HL-60 (cell line): ENCODE data around the gene IFI27.

ENCODE experiments used
- GABPA ChIP-seq: IDR thresholded peaks from 2 replicates; pipeline ENCODE4 v1.6.1; 2012; ENCODE audit warnings: low read depth
- POLR2AphosphoS5 ChIP-seq: IDR thresholded peaks from 2 replicates; pipeline ENCODE4 v1.6.1; 2012; ENCODE audit warnings: low read depth
- TF ChIP-seq, protein P1 (sequence below): IDR thresholded peaks from one replicate; pipeline ENCODE4 v1.5.1; 2011; ENCODE audit warnings: low read length, control low read depth, inconsistent platforms; ENCODE audit not compliant: insufficient read depth
- TF ChIP-seq, protein P2 (sequence below): IDR thresholded peaks from 2 replicates; pipeline ENCODE4 v1.6.1; 2012; ENCODE audit warnings: low read depth; ENCODE audit not compliant: insufficient replicate concordance

DNA sequence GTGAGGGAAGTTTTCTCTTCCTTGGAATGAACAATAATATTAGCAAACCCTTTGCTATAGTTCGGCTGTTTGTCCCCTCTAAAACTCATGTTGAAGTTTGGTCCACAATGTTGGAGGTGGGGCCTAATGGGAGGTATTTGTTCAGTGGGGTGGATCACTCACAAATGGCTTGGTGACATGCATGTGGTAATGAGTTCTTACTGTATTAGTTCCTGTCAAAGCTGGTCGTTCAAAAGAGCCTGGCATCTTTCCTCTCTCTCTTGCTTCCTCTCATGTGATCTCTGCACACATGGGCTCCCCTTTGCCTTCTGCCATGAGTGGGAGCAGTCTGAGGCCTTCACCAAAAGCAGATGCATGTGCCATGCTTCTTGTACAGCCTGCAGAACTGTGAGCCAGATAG, 50.5 kb downstream of the IFI27 start:
- TF ChIP-seq, protein P1, sequence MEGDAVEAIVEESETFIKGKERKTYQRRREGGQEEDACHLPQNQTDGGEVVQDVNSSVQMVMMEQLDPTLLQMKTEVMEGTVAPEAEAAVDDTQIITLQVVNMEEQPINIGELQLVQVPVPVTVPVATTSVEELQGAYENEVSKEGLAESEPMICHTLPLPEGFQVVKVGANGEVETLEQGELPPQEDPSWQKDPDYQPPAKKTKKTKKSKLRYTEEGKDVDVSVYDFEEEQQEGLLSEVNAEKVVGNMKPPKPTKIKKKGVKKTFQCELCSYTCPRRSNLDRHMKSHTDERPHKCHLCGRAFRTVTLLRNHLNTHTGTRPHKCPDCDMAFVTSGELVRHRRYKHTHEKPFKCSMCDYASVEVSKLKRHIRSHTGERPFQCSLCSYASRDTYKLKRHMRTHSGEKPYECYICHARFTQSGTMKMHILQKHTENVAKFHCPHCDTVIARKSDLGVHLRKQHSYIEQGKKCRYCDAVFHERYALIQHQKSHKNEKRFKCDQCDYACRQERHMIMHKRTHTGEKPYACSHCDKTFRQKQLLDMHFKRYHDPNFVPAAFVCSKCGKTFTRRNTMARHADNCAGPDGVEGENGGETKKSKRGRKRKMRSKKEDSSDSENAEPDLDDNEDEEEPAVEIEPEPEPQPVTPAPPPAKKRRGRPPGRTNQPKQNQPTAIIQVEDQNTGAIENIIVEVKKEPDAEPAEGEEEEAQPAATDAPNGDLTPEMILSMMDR: no peak
- TF ChIP-seq POLR2AphosphoS5 (no peak), GABPA (no peak)
- TF ChIP-seq, protein P2, sequence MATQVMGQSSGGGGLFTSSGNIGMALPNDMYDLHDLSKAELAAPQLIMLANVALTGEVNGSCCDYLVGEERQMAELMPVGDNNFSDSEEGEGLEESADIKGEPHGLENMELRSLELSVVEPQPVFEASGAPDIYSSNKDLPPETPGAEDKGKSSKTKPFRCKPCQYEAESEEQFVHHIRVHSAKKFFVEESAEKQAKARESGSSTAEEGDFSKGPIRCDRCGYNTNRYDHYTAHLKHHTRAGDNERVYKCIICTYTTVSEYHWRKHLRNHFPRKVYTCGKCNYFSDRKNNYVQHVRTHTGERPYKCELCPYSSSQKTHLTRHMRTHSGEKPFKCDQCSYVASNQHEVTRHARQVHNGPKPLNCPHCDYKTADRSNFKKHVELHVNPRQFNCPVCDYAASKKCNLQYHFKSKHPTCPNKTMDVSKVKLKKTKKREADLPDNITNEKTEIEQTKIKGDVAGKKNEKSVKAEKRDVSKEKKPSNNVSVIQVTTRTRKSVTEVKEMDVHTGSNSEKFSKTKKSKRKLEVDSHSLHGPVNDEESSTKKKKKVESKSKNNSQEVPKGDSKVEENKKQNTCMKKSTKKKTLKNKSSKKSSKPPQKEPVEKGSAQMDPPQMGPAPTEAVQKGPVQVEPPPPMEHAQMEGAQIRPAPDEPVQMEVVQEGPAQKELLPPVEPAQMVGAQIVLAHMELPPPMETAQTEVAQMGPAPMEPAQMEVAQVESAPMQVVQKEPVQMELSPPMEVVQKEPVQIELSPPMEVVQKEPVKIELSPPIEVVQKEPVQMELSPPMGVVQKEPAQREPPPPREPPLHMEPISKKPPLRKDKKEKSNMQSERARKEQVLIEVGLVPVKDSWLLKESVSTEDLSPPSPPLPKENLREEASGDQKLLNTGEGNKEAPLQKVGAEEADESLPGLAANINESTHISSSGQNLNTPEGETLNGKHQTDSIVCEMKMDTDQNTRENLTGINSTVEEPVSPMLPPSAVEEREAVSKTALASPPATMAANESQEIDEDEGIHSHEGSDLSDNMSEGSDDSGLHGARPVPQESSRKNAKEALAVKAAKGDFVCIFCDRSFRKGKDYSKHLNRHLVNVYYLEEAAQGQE: no peak
